Keratinocyte (primary cell): ENCODE measurements around the gene ZNF488. TPM values are rescaled to one million over a fixed set of nuclear protein-coding genes. Genes with fewer than 3 reads are reported as not detected.

Experiments used
- DNase-seq: peaks from one replicate; pipeline ENCODE4 v3.0.0-alpha.2; 2011; ENCODE audit warnings: low read depth, missing footprints, low spot score
- FAIRE-seq: peaks from 2 replicates; lab custom pipeline; 2011; peaks lifted over from hg19 to GRCh38; lab: Jason Lieb, UNC
- H2AFZ ChIP-seq: 2 replicates; pipeline ENCODE4 v1.6.0; 2012; ENCODE audit warnings: low read length, control low read depth, inconsistent platforms; ENCODE audit not compliant: control insufficient read depth
- H3K27ac ChIP-seq: 2 replicates; pipeline ENCODE4 v1.5.1; 2011; ENCODE audit warnings: low read length; ENCODE audit not compliant: control insufficient read depth, insufficient read depth
- H3K27me3 ChIP-seq: 3 replicates; pipeline ENCODE4 v1.6.0; 2011; ENCODE audit warnings: low read length; ENCODE audit not compliant: control insufficient read depth, insufficient read depth; ENCODE audit errors: extremely low read depth
- H3K36me3 ChIP-seq, 2 experiments: 2 replicates in 1 of 2; 3 replicates in 1 of 2; pipeline ENCODE4 v1.5.1; 2011; ENCODE audit warnings: low read length in 2 of 2, mild to moderate bottlenecking in 1 of 2; ENCODE audit not compliant: control insufficient read depth in 2 of 2, insufficient read depth in 2 of 2; ENCODE audit errors: extremely low read depth in 1 of 2
- H3K4me1 ChIP-seq: 3 replicates; pipeline ENCODE4 v1.5.1; 2011; ENCODE audit warnings: low read length; ENCODE audit not compliant: control insufficient read depth, insufficient read depth; ENCODE audit errors: extremely low read depth
- H3K4me2 ChIP-seq: 3 replicates; pipeline ENCODE4 v1.6.0; 2011; ENCODE audit warnings: low read depth, low read length; ENCODE audit not compliant: control insufficient read depth, insufficient read depth; ENCODE audit errors: extremely low read depth
- H3K4me3 ChIP-seq, 3 experiments: fragments of 200-600 bp in 1 of 3; sonication (generic) in 1 of 3; 2 replicates in 2 of 3; 3 replicates in 1 of 3; pipeline ENCODE4 v1.5.1; 2011 to 2016; ENCODE audit warnings: low read length in 3 of 3, mild to moderate bottlenecking in 3 of 3, control low read depth in 2 of 3, inconsistent platforms in 1 of 3, low read depth in 1 of 3, mixed read lengths in 1 of 3, mixed run types in 1 of 3, moderate library complexity in 1 of 3; ENCODE audit not compliant: control insufficient read depth in 2 of 3, insufficient read depth in 2 of 3; ENCODE audit errors: extremely low read depth in 1 of 3
- H3K79me2 ChIP-seq: 2 replicates; pipeline ENCODE4 v1.6.0; 2012; ENCODE audit warnings: low read length; ENCODE audit not compliant: control insufficient read depth, insufficient read depth
- H3K9ac ChIP-seq: 3 replicates; pipeline ENCODE4 v1.6.0; 2011; ENCODE audit warnings: low read length; ENCODE audit not compliant: control insufficient read depth, insufficient read depth; ENCODE audit errors: extremely low read depth
- H3K9me1 ChIP-seq: 3 replicates; pipeline ENCODE4 v1.6.0; 2011; ENCODE audit warnings: low read length; ENCODE audit not compliant: control insufficient read depth, insufficient read depth; ENCODE audit errors: extremely low read depth
- H3K9me3 ChIP-seq: 2 replicates; pipeline ENCODE4 v1.5.1; 2012; ENCODE audit warnings: low read depth, low read length; ENCODE audit not compliant: control insufficient read depth
- H4K20me1 ChIP-seq: 3 replicates; pipeline ENCODE4 v1.6.0; 2011; ENCODE audit warnings: low read length; ENCODE audit not compliant: control insufficient read depth, insufficient read depth; ENCODE audit errors: extremely low read depth
- CTCF ChIP-seq, 3 experiments: IDR thresholded peaks in 1 of 3; conservative IDR thresholded peaks in 1 of 3; optimal IDR thresholded peaks in 1 of 3; 2 replicates in 2 of 3; 3 replicates in 1 of 3; pipeline versions ENCODE3 to v1.5.1; 2011; ENCODE audit warnings: low read length in 3 of 3, mild to moderate bottlenecking in 3 of 3, moderate library complexity in 2 of 3, control low read depth in 1 of 3, inconsistent platforms in 1 of 3; ENCODE audit not compliant: insufficient read depth in 2 of 3; ENCODE audit errors: extremely low read depth in 1 of 3
- EZH2 ChIP-seq: IDR thresholded peaks from one replicate; pipeline ENCODE4 v1.6.1; 2012; ENCODE audit warnings: inconsistent platforms, mild to moderate bottlenecking, low read length, moderate library complexity
- dilution Hi-C: fragments of 300-500 bp; cut with MboI; formaldehyde crosslinking; loops from one replicate; pipeline ENCODE4 v1.7.0; 2020; ENCODE audit warnings: low sequenced_read_pairs; ENCODE audit not compliant: extremely low pct_ligation_motif_present
- polyA plus RNA-seq, 5 experiments: library from polyadenylated mRNA; depleted of rRNA in 3 of 5; stranded (reverse) in 3 of 5; stranded (forward) in 1 of 5; unstranded in 1 of 5; fragments of >200 nt; gene quantifications; 1 replicate in 1 of 5; 2 replicates in 3 of 5; 3 replicates in 1 of 5; pipeline versions ENCODE4 v1.2.1 to v1.2.3, GENCODE V29; 2011 to 2012; ENCODE audit warnings: missing spikeins in 2 of 5, low read depth in 1 of 5, low replicate concordance in 1 of 5

The ZNF488 gene
- polyA plus RNA-seq, 1 donor (not counting 4 experiments of a cell fraction or from before 2014, with no cell fraction given): 1.2 TPM

DNA sequence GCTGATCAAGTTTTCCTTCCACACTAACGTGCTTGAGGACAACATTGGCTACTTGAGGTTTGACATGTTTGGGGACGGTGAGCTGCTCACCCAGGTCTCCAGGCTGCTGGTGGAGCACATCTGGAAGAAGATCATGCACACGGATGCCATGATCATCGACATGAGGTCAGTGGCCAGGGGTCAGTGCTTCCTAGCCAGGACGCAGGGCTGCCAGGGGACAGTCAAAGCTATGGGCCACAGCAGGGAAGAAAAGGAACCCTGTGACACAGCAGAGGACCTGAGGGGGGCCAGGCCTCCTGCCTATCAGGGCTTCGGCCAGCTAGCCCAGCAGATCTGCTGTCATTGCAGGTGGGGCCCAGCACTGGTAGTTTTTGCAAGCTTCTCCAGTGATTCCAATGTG, 30.7 kb downstream of the ZNF488 start:
- Histone ChIP-seq H3K9ac (no peak overlapping the region), H3K9me3 (no peaks in the 10 kb centered on the region), H3K27ac (no peak overlapping the region), H3K4me3 (no peak overlapping the region), H3K4me2 (no peak overlapping the region), H3K9me1 (no peaks in the 10 kb centered on the region), H4K20me1 (no peaks in the 10 kb centered on the region), H3K36me3 (no peaks in the 10 kb centered on the region), H3K27me3 (no peaks in the 10 kb centered on the region), H3K4me1 (no peaks in the 10 kb centered on the region), H3K79me2 (no peaks in the 10 kb centered on the region), H2AFZ (no peak overlapping the region)
- dilution Hi-C loops: no loop called here
- TF ChIP-seq EZH2 (no peak), CTCF (optimal IDR thresholded peaks at IDR 0.05 in 1 of 3, IDR thresholded peaks at IDR 0.05 in 1 of 3, conservative IDR thresholded peaks at IDR 0.05 in 1 of 3; ENCODE audit: extremely low read depth in 1 of 3, insufficient read depth in 2 of 3, low read length in 3 of 3) (no peak)
- no peak for FAIRE-seq
- no peak for DNase-seq

DNA sequence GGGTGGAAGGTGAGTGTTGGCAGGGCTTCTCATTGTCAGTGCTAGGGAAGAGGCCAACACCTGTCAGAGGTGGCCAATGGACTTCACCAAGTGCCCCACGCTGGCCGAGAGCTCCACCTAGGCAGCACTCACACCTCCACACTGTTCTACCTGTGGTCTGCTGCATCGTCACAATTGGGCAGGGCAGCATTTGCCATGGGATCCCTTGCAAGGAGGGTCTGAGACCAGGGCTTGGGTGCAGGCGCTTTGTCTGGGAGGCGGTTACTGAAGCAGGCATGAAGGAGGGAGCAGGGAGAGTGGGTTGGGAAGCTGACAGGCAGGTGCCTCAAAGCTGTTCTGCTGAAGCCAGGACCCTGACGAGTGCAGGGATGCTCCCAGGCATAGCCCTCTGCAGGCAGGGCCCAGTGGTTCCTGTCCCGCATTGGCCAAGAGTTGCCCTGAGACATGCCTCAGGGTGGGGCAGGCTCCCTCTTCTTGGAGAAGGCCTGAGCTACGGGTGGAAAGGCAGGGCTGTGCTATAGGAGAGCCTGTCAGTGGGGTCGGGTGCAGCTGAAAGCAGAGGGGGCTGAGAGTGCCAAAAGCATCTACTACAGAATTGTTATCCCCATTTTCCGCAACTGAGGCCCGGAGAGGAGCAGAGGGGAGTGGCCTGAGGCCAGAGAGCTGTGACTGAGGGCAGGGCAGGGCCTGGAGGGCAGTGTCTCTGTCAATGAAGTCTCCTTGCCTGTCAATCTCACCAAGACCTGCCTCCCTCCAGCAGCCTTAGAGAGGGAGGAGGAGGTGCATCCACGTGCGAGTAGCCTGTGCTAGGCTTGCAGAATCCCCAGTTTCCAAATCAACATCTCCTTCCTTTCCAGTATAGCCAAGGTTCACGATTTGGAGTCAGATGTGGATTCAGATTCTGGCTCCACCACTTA, 31.9 kb downstream of the ZNF488 start:
- Histone ChIP-seq H3K79me2 (no peaks in the 10 kb centered on the region), H3K4me2 (no peak overlapping the region), H3K9me3 (no peaks in the 10 kb centered on the region), H3K9ac (no peak overlapping the region), H3K4me3 (no peak overlapping the region), H3K27ac (no peak overlapping the region), H3K4me1 (no peaks in the 10 kb centered on the region), H3K27me3 (no peaks in the 10 kb centered on the region), H2AFZ (no peak overlapping the region), H4K20me1 (no peaks in the 10 kb centered on the region), H3K36me3 (no peaks in the 10 kb centered on the region), H3K9me1 (no peaks in the 10 kb centered on the region)
- FAIRE-seq (no peak), DNase-seq (no peak)
- TF ChIP-seq CTCF (optimal IDR thresholded peaks at IDR 0.05 in 1 of 3, IDR thresholded peaks at IDR 0.05 in 1 of 3, conservative IDR thresholded peaks at IDR 0.05 in 1 of 3; ENCODE audit: extremely low read depth in 1 of 3, insufficient read depth in 2 of 3, low read length in 3 of 3): no peak
- TF ChIP-seq EZH2: no peak
- dilution Hi-C loops: no loop called here
